B cell (primary cell): ENCODE measurements around the gene BEX3. TPM values are rescaled to one million over a fixed set of nuclear protein-coding genes. Genes with fewer than 3 reads are reported as not detected.

Source experiments
- ATAC-seq: fragments of 200-7000 bp; cut with Tn5 transposase; one replicate; pipeline ENCODE4 v1.10.0; 2021; ENCODE audit warnings: low read depth, mild to moderate bottlenecking, moderate number of reproducible peaks, moderate library complexity
- CTCF ChIA-PET: fragments of 350-600 bp; sonication (Branson Sonifier 250); formaldehyde crosslinking; loops from one replicate; lab custom pipeline; 2021; ENCODE audit warnings: antibody characterized with exemption, inconsistent platforms; lab: Charles Lee
- POLR2A ChIA-PET: fragments of 350-600 bp; sonication (Branson Sonifier 250); formaldehyde crosslinking; loops from one replicate; lab custom pipeline; 2021; ENCODE audit warnings: antibody characterized with exemption; lab: Charles Lee
- DNase-seq: peaks from one replicate; pipeline ENCODE4 v3.0.0; 2013
- H2AFZ ChIP-seq: 2 replicates; pipeline ENCODE4 v1.6.1; 2012; ENCODE audit warnings: mild to moderate bottlenecking, low read depth, low read length; ENCODE audit not compliant: insufficient read depth, poor library complexity, severe bottlenecking
- H3K27ac ChIP-seq, 2 donors: 1 replicate in 1 of 2; 2 replicates in 1 of 2; pipeline ENCODE4 v1.5.1; 2012 to 2013; ENCODE audit warnings: low read length in 2 of 2, mild to moderate bottlenecking in 2 of 2, moderate library complexity in 1 of 2
- H3K27me3 ChIP-seq, 4 experiments: fragments of 200-600 bp in 1 of 4; sonication (generic) in 1 of 4; replicated peaks in 1 of 4; 1 replicate in 2 of 4; 2 replicates in 2 of 4; pipeline versions ENCODE4 v1.6.1 to v1.7.0; 2013 to 2016; ENCODE audit warnings: low read length in 3 of 4, mild to moderate bottlenecking in 2 of 4, mixed read lengths in 1 of 4, moderate library complexity in 1 of 4; ENCODE audit not compliant: insufficient read depth in 4 of 4, control insufficient read depth in 3 of 4; ENCODE audit errors: control extremely low read depth in 1 of 4
- H3K36me3 ChIP-seq, 2 experiments: replicated peaks in 1 of 2; 1 replicate in 1 of 2; 2 replicates in 1 of 2; pipeline versions ENCODE4 v1.6.1 to v1.7.1; 2013; ENCODE audit warnings: low read length in 1 of 2; ENCODE audit not compliant: insufficient read depth in 2 of 2, control insufficient read depth in 1 of 2; ENCODE audit errors: control extremely low read depth in 1 of 2, extremely low read depth in 1 of 2
- H3K4me1 ChIP-seq, 2 donors: fragments of 200-600 bp in 1 of 2; sonication (generic) in 1 of 2; 1 replicate in 1 of 2; 2 replicates in 1 of 2; pipeline versions ENCODE4 v1.5.1 to v1.6.1; 2013 to 2017; ENCODE audit warnings: low read length in 2 of 2; ENCODE audit not compliant: control insufficient read depth in 2 of 2, insufficient read depth in 2 of 2
- H3K4me2 ChIP-seq: replicated peaks from 2 replicates; pipeline ENCODE3; 2012; ENCODE audit warnings: mild to moderate bottlenecking, low read depth, low read length; ENCODE audit not compliant: poor library complexity, severe bottlenecking
- H3K4me3 ChIP-seq, 5 experiments: fragments of 200-600 bp in 1 of 5; sonication (generic) in 1 of 5; 1 replicate in 3 of 5; 2 replicates in 2 of 5; pipeline versions ENCODE4 v1.5.1 to v1.7.0; 2011 to 2016; ENCODE audit warnings: low read length in 4 of 5, mild to moderate bottlenecking in 4 of 5, low read depth in 2 of 5, control low read depth in 1 of 5, moderate library complexity in 1 of 5; ENCODE audit not compliant: insufficient read depth in 1 of 5; ENCODE audit errors: control extremely low read depth in 1 of 5, extremely low read depth in 1 of 5
- H3K79me2 ChIP-seq: fragments of 200-600 bp; sonication (generic); one replicate; pipeline ENCODE4 v1.6.0; 2016; ENCODE audit warnings: low read length; ENCODE audit not compliant: control insufficient read depth, insufficient read depth
- H3K9ac ChIP-seq: fragments of 200-600 bp; sonication (generic); 2 replicates; pipeline ENCODE4 v1.6.1; 2017; ENCODE audit warnings: mild to moderate bottlenecking, low read length, moderate library complexity
- H3K9me3 ChIP-seq, 3 donors: one replicate each; pipeline versions ENCODE4 v1.6.1 to v1.7.1; 2013; ENCODE audit warnings: low read length in 2 of 3; ENCODE audit not compliant: control insufficient read depth in 2 of 3, insufficient read depth in 1 of 3; ENCODE audit errors: control extremely low read depth in 1 of 3
- H4K20me1 ChIP-seq: 2 replicates; pipeline ENCODE4 v1.6.0; 2012; ENCODE audit warnings: mild to moderate bottlenecking, low read length; ENCODE audit not compliant: insufficient read depth, control insufficient read depth, poor library complexity, severe bottlenecking
- H3K27ac Mint-ChIP-seq: one replicate; pipeline ENCODE4 v1.8.0; 2021; ENCODE audit warnings: mixed read lengths
- H3K27me3 Mint-ChIP-seq: one replicate; pipeline ENCODE4 v1.8.0; 2021; ENCODE audit warnings: mixed read lengths
- H3K4me1 Mint-ChIP-seq: one replicate; pipeline ENCODE4 v1.8.0; 2021; ENCODE audit warnings: mixed read lengths
- H3K4me3 Mint-ChIP-seq: one replicate; pipeline ENCODE4 v1.8.0; 2021; ENCODE audit warnings: mixed read lengths
- H3K9me3 Mint-ChIP-seq: one replicate; pipeline ENCODE4 v1.8.0; 2022; ENCODE audit warnings: mixed read lengths; ENCODE audit not compliant: insufficient read depth
- EZH2 ChIP-seq: IDR thresholded peaks from 2 replicates; pipeline ENCODE4 v1.6.1; 2012; ENCODE audit warnings: borderline replicate concordance, low read depth, mild to moderate bottlenecking, moderate library complexity, low read length; ENCODE audit not compliant: insufficient read depth, poor library complexity, severe bottlenecking
- WGBS: methylation state at CpG from one replicate; pipeline ENCODE4 v1.1.5; 2013; ENCODE audit warnings: missing lambda C conversion rate; ENCODE audit not compliant: insufficient coverage; 5-methylcytosine and 5-hydroxymethylcytosine counted together
- intact Hi-C: fragments of 100-400 bp; cut with micrococcal nuclease; formaldehyde crosslinking; loops from one replicate; pipeline ENCODE4 v1.10.0; 2022
- polyA plus RNA-seq: library from polyadenylated mRNA; depleted of rRNA; stranded (reverse); fragments of >200 nt; gene quantifications from 2 replicates; pipeline ENCODE4 v1.2.3, GENCODE V29; 2012
- total RNA-seq, 2 donors: library from RNA; stranded (reverse); fragments of 120-200 nt in 1 of 2; gene quantifications; 1 replicate in 1 of 2; 2 replicates in 1 of 2; pipeline versions ENCODE4 v1.2.3 to v1.2.4, GENCODE V29; 2013 to 2022
- TF ChIP-seq, protein P1 (sequence below): fragments of 200-600 bp; IDR thresholded peaks from one replicate; pipeline ENCODE4 v1.8.0; 2022; ENCODE audit warnings: antibody characterized with exemption, mild to moderate bottlenecking

The BEX3 gene
- total and polyA plus RNA-seq, 2 donors (not counting 1 experiment from before 2014, with no cell fraction given) = 0.37 to 1.7 TPM

DNA sequence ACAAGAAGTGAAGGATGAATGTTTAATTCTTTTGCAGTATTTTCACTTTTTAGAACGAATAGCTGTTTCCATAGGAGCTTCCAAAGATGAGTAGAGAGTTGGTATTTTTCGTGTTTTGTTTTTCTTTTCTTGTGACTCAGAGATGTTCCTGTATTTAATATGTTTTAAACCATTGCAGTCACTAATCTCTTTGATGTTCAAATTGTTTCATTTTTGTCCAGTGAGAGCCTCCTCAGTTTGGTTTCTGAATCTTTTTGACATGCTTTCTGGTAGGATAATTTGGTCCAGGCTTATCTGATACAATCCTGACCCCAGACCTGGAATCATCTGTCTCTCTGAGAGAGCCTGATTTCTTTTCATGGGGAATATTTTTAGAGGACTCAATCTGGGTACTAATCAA is 41.6 kb downstream of the BEX3 start:
- H3K4me2 ChIP-seq = no peak overlapping the region
- Mint-ChIP-seq H3K27ac (no peak overlapping the region), H3K27me3 (no peaks in the 10 kb centered on the region), H3K9me3 (no peaks in the 10 kb centered on the region), H3K4me3 (no peak overlapping the region), H3K4me1 (no peaks in the 10 kb centered on the region)
- ChIA-PET CTCF (interaction anchor here (0.8 kb wide), 1 partner anchor 47 kb away, joined by 3 read pairs; no protein-coding TSS in a partner anchor), POLR2A (no interaction called here)
- WGBS = no CpG with 5 or more reads among the region's 2 CpGs
- no peaks in the 10 kb centered on the region for H3K36me3 ChIP-seq
- H3K27me3 ChIP-seq = no peaks in the 10 kb centered on the region
- intact Hi-C loops = no loop called here
- no peak overlapping the region for H2AFZ ChIP-seq
- TF ChIP-seq, protein P1, sequence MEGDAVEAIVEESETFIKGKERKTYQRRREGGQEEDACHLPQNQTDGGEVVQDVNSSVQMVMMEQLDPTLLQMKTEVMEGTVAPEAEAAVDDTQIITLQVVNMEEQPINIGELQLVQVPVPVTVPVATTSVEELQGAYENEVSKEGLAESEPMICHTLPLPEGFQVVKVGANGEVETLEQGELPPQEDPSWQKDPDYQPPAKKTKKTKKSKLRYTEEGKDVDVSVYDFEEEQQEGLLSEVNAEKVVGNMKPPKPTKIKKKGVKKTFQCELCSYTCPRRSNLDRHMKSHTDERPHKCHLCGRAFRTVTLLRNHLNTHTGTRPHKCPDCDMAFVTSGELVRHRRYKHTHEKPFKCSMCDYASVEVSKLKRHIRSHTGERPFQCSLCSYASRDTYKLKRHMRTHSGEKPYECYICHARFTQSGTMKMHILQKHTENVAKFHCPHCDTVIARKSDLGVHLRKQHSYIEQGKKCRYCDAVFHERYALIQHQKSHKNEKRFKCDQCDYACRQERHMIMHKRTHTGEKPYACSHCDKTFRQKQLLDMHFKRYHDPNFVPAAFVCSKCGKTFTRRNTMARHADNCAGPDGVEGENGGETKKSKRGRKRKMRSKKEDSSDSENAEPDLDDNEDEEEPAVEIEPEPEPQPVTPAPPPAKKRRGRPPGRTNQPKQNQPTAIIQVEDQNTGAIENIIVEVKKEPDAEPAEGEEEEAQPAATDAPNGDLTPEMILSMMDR = no peak
- no peak for TF ChIP-seq EZH2
- H3K9ac ChIP-seq = no peak overlapping the region
- no peaks in the 10 kb centered on the region for H4K20me1 ChIP-seq
- no peak for DNase-seq
- no peaks in the 10 kb centered on the region for H3K79me2 ChIP-seq
- no peaks in the 10 kb centered on the region for H3K4me1 ChIP-seq
- H3K27ac ChIP-seq = no peak overlapping the region
- ATAC-seq = no peak
- no peak overlapping the region for H3K4me3 ChIP-seq
- no peaks in the 10 kb centered on the region for H3K9me3 ChIP-seq

DNA sequence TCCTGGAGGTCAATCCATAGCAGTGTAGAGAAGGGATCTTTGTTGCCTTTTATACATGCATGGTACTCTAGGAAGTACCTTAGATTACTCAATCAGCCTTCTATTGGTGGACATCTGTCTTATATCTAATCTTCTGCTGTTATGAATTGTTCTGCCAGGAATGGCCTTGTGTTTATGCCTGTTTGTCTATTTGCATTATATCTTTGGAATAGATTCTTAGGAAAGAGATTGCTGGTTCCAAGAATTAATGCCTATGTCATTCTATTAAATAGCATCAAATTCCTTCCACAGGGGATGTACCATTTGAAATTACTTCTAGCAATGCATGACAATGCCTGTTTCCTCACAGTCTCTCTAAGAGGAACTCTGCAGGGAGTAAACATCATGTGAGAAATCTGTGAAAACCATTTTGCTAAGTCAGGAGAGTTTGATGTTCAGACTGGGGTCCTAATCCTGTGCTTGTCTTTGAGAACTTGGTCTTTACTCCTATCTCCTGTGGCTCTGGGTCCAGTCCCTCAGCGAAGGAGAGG is 42.5 kb downstream of the BEX3 start:
- Histone ChIP-seq H3K4me3 (no peak overlapping the region), H3K79me2 (no peaks in the 10 kb centered on the region), H4K20me1 (no peaks in the 10 kb centered on the region), H3K9me3 (no peaks in the 10 kb centered on the region), H3K27ac (no peak overlapping the region), H3K4me1 (no peaks in the 10 kb centered on the region), H3K36me3 (no peaks in the 10 kb centered on the region), H3K27me3 (no peaks in the 10 kb centered on the region), H3K9ac (no peak overlapping the region), H2AFZ (no peak overlapping the region), H3K4me2 (no peak overlapping the region)
- ChIA-PET POLR2A (no interaction called here), CTCF (no interaction called here)
- intact Hi-C loops = no loop called here
- Mint-ChIP-seq H3K27me3 (no peaks in the 10 kb centered on the region), H3K4me1 (no peaks in the 10 kb centered on the region), H3K9me3 (no peaks in the 10 kb centered on the region), H3K4me3 (no peak overlapping the region), H3K27ac (no peak overlapping the region)
- no peak for TF ChIP-seq EZH2
- TF ChIP-seq, protein P1 = no peak
- WGBS = no CpG with 5 or more reads among the region's 1 CpG
- DNase-seq (no peak), ATAC-seq (no peak)
